NCI-H2081 treated with DMSO at 0.1 percent for 48 hours (cell line): ENCODE results near the gene ZNF576.
"Not testable (repeated sequence)": the region's sequence is repeated elsewhere in the genome, so short reads cannot be mapped to it uniquely, and the experiment has no call there.

ENCODE experiments used
- DNase-seq: peaks from one replicate; lab custom pipeline; 2025; lab: John Stamatoyannopoulos, UW

Gene ZNF576

DNA sequence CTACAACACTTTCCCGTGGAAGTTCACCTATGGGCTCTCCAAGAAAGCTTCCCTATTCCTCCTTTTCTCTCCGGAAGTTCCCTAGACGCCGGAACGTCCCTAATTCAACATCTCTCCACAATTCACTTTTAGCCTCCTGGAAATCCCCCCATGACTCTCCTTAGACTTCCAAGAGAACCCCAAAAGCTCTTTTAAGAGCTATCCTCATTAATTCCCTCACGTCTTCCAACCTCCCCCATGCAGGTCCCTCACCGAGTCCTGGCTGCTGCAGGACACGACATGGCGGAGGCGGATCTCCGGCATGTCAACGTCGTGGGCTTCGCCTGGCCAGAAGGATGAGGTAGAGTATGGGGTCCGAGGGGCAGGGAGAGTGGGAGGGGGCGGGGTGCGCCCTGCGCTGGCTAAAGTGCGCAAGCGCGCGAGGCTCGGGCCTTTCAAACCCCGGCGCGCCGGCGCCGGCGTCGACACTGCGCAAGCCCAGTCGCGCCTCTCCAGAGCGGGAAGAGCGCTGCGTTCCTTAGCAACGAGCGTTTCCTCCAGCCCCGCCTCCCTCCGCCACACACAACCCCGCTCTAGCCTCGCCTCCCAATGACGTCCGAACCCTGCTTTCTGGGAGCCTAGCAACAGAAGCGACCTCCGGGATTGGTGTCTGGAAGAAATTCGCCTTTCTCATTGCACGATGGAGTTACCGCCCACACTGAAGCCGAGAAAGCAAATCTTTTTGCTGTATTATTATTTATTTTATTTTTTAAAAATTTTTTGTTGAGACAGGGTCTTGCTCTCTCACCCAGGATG lies 21.0 kb upstream of the ZNF576 start, which contains the start of the genes PINLYP and XRCC1:
PINLYP (plus strand) TSS at position 646 of the 795 bp plus-strand sequence. CDS start 1,391 bp downstream, outside the sequence.
XRCC1 (minus strand) TSS at position 372 of the 795 bp plus-strand sequence; CDS start at position 303, 69 bp downstream.
- peak; percentile 93 for DNase-seq

DNA sequence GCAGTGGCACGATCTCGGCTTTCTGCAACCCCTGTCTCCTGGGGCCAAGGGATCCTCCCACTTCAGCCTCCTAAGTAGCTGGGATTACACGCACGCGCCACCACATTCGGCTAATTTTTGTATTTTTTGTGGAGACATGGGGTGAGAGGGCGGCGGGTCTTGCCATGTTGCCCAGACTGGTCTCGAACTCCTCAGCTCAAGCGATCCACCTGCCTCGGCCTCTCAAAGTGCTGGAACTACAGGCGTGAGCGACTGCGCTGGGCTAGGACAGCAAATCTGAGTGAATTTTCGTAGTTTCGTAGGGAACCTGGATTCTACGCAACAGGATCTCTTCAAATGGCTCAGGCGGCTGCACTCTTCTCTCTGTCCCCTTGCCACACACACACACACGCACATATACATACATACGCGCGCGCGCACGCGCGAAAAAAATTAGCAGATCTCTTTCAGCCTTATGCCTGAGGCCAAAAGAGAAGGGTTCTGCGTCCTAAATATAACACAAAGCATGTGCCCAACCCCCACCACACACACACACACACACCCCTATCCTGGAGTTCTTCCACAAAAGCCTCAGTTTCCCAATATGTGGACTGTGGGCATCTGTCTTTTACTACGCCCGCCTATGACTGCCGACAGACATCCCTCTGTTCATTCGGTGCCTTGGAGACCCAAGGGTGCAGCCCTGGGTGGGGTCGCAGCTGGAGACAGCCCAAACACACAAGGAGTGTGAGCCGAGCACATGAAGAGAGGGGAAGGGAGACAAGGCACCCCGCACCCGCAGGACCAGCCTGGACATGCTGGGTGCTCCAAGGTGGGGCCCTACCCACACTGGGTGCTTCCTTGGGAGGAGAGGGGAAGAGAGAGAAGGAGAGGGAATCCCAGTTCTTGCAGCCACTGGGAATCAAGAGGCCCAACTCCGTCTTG lies 20.2 kb upstream of the ZNF576 start:
- no peak for DNase-seq

DNA sequence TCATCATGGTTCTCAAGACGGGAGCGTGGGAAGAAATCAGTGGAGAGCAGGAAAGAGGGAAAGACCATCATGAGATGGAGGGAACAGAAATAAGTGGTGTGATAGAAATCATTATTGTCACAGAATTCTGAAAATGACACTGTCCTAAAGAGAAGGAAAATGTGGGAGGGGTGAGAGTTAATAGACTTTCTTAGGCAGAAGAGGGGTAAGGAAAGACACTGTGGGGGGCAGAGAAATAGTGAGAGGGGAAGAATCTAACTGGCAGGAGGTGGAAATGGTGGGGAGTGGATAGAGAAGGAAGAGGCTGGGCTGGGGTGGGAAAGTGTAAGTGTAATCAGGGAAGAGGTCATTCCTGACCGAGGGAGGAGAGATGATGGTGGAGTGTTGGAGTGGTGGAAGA lies 17.6 kb upstream of the ZNF576 start:
- DNase-seq, result no peak

DNA sequence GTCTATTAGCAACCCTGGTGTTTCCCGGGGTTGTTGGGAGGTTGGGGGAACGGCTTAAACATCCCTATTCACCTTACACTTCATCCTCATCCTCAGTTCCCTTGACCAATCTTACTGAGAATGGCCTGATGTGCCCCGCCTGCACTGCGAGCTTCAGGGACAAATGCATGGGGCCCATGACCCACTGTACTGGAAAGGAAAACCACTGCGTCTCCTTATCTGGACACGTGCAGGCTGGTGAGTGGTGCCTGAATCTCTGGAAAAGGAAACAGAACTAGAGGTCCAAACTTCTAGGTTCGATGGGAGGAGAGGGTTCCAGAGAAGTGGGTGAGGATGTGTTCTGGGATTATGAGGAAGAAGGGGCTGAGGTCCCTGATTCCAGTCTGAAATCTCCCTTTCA lies 14.9 kb upstream of the ZNF576 start:
- DNase-seq, result no peak

DNA sequence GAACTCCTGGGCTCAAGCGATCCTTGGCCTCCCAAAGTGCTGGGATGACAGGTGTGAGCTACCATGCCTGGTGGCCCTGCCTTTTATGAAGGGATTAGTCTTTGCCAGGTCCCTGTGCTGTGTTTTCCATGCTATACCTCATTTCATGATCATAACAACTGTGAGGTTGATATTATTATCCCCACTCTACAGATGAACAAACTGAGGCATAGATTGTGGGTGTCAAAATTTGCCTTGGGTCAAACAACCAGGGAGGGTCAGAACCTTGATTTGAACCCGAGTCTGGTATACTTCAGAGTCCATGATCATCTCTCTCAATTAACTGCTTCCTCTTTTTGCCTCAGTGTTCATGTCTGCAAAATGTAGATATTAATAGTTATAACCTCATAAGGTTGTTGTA lies 13.9 kb upstream of the ZNF576 start:
- DNase-seq, result no peak

DNA sequence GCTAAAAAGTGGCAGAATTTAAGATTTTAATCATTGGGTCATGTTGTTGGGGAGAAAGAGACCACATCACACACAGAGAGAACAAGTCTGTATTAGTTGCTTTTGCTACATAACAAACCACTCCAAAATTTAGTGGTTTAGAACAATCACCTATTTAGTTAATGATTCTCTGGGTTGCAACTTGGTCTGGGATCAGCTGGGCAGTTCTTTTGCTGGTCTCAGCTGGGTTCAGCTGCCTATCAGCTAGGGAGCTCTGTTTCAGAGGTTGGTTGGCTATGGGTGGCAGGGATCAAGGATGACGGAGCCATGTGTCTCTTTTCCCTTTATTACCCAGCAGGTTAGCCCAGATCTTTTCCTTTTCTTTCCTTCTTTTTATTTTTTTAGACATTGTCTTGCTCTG lies 11.9 kb upstream of the ZNF576 start:
- DNase-seq, result no peak

DNA sequence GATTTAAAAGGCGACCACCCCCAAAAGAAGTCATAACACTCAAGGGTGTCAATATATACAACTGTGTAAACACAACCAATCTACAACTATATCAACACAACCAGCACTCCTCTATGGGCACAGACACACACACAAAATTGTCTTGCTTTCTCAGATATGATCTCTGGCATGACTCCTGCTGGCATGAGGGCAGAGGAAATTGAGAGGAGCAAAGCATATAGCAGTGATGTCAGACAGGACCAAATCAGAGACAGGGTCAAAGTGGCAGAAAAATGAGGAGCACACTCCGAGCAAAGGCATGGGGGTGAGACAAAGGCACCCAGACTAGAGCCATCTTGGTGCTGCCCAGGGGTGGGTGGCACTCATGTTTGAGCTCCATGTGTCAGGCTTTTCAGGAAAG lies 10.0 kb upstream of the ZNF576 start:
- no peak for DNase-seq

DNA sequence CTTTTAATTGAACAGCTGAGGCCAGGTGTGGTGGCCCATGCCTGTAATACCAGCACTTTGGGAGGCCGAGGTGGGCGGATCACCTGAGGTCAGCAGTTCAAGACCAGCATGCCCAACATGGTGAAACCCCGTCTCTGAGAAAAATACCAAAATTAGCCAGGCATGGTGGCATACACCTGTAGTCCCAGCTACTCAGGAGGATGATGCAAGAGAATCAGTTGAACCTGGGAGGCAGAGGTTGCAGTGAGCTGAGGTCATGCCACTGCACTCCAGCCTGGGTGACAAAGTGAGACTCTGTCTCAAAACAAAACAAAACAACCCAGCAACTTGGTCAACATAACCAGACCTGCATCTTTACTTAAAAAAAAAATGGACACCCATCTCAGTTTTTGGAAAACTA lies 9.4 kb upstream of the ZNF576 start:
- DNase-seq, result not testable (repeated sequence)

DNA sequence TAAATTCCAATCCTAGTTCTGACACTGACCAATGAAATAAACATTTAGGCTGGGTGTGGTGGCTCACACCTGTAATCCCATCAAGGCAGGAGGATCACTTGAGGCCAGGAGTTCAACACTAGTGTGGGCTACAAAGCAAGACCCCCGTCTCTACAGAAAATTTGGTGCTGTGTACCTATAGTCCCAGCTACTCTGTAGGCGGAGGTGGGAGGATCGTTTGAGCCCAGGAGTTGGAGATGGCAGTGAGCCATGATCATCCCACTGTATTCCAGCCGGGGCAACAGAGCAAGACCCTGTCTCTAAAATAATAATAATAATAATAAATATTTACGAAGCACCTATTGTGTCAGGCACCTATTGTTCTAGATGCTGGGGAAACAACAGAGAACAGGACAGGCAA lies 7.1 kb upstream of the ZNF576 start:
- no peak for DNase-seq

DNA sequence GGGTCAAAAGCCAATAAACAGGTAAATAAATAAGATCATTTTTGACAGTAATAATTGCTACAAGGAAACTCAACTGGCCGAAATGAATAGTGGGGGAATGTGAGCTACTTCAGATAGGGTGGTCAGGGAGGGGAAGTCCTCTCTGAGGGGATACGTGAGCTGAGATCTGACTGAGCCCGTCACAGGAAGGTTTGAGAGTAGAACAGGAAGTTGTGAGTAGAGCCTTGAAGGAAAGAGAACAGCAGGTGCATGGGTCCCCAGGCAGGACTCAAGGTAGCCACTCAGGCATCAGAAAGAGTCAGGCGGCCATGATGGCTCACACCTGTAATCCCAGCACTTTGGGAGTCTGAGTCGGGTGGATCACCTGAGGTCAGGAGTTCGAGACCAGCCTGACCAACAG lies 6.7 kb upstream of the ZNF576 start:
- DNase-seq, result no peak

DNA sequence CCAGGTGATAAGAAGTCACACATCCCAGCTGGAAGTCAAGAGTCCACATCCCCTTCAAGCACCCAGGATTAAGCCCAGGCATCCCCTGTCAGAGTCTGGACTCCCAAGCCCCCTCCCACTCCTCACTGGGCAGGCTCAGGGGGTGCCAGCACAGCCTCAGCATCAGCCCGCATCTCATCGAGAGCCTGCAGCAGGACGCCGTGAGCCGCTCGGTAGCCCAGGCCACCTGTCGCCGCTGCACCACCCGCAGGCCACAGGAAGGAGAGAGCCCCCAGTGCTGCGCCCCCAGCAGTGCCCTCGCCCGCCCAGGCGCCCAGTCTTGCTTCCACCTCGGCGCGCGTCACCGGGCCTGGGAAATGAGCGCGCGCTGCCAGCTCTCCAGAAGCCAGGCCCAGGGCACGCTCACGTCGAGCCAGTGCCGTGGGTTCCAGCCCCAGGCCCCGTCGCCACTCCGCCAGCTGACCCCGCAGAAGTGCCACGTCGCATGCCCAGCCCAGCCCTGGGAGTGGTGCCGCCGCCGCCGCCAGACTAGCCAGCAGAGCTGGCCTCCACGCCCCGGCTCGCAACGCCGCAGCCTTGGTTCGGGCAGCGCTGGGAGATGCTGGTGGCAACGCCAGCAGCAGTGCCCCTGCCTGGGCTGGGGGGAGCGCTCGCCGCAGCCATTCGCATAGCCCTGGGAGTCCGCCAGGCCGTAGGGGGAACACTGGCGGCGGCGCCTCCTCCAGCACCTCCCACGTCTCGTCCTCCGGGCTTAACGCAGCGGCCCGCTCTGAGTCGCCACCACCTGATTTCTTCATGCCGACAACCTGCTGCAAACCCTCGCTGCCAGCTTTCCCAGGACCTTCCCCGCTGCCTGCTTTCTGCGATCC lies 4.3 kb upstream of the ZNF576 start:
- no peak for DNase-seq

DNA sequence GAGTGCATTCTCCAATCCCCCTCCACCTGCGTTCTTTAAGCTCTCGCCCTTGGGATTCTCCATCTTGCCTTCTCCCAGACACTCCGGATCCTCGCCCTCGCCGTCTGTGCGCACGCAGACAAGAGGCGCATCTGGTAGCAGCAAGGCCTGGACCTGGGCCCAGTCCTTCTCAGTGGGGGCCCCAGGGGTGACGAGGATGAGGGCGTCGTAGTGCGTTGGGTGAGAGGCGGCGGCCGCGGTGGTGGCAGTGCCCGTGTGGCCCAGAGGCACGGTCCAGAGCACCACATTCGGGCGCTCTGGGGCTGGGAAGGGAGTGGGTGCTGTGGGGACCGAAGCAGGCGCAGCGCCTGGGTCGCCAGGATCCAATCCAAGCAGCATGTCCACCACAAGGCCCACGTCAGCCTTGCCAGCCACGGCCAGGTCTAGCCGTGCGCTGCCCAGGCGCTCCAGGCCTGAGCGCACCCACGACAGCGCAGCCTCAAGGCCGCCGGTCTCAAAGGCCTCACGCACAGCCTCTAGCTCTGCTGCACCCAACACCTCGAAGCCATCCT lies 3.5 kb upstream of the ZNF576 start:
- DNase-seq, result no peak

DNA sequence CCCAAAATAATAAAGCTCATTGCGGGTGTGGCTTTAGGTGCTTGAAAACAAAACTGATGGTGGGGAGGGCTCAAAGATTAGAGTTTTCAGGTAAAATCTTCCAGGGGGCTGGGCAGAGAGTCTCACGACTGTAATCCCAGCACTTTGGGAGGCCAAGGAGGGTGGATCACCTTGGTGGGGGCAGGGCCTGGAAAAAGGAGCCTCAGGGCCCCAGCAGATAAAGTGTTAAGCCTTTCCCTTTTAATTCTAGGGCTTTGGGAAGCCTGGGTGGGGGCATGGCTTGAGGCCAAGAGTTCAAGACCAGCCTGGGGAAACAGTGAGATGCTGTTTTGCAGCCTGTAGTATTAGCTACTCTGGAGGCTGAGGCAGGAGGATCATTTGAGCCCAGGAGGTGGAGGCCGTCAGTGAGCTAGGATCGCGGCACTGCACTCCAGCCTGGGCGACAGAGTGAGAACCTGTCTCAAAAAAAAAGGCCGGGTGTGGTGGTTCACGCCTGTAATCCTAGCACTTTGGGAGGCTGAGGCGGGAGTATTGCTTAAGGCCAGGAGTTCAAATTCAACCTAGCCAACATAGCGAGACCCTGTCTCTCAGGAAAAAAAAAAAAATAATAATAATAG lies 2.2 kb upstream of the ZNF576 start:
- DNase-seq, result no peak

DNA sequence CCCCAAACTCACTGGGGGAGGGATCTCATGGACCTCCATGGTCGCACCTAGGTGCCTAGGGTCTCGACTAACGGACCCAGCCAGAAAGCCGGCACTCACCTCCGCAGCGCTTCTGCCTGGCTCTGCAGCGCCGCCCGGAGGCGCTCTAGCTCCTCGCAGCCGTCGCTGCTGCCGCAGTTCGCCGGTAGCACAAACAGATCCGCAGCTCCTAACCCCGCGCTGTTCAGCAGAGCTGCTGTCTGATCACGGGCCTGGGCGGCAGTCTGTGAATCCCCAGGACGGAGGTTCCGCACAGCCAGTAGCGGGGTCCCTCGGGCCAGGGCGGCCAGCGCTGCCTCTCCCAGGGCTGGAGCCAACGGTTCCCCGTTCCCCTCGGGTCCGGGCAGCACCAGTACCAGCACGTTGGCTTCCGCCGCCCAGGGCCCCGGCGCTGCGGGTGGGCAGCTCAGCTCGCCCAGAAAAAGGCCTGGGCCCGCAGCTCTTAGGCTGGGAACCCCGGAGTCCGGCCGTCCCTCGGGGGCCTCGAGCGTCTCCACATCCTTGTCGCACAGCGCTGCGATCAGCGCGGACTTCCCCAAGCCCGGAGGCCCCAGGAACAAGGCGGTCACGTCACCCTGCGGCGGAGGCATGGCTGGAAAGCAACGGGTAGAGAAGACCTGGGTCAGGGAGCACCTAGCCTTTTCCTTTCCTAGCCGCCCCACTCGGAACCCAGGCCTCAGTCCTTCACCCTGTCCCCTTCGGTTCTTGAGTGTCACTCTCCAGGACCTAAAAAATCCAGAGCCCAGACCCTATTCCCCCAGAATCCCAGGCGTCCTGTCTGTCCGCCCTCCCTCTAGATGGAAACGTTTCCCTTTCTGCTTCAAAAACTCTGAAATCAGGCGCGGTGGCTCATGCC lies 1.4 kb upstream of the ZNF576 start:
- DNase-seq, result no peak

DNA sequence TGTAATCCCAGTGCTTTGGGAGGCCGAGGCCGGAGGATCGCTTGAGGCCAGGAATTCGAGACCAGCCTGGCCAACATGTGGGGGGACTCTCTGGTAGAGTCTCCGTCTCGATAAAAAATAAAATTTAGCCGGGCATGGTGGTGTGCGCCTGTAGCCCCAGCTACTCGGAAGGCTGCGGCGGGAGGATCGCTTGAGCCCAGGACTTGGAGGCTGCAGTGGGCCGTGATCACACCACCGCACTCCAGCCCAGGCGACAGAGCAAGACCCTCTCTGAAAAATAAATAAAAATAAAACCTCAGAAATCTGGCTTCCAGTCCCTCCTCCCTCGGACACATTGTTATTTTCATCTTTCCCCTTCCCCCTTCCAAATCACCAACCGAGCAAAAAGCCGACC lies 793 bp upstream of the ZNF576 start:
- DNase-seq, result no peak

DNA sequence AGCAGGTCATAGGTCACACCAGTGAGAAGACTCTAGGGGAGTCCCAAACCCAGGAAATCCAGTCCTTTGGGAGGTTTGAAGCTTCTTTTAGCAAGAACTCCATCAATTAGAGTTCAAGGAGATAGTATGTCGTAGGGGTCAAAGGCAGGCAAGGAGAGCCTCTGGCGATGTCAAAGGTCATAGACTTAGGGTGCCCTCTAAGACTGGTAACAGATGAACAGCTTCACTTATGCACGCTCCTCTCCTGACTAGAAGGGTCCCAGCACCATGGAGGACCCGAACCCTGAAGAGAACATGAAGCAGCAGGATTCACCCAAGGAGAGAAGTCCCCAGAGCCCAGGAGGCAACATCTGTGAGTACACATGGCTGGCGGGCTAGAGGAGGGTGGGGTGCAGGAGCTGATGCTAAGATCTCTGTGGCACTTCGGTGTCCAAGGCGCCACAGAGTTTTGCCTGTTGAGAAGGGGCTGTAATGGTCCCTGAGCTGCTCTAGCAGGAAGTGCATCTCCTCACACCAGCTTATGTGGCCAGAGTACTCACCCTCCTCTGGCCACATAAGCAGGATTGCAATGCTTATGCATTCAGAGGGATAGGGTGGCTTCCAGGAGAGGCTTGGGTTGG lies 557 bp downstream of the ZNF576 start:
- no peak for DNase-seq

DNA sequence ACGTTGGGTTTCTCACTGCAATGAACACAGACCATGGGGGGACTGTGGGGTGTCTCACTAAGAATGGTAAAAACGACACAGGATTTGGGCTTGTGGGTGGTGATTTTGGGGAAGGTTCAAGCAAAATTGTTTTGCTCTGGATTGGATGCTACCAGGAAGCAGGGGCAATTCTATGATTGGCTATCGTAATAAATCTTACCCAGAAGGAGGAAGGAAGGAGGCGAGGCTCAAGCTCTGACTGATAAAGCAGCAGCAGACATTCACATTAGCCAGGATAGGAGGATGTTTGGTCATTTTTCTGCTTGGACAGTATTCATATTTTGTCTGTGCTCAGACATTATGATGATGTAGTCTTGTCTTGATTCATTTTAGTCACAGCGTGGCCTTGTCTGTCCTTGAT lies 1.5 kb downstream of the ZNF576 start:
- no peak for DNase-seq

DNA sequence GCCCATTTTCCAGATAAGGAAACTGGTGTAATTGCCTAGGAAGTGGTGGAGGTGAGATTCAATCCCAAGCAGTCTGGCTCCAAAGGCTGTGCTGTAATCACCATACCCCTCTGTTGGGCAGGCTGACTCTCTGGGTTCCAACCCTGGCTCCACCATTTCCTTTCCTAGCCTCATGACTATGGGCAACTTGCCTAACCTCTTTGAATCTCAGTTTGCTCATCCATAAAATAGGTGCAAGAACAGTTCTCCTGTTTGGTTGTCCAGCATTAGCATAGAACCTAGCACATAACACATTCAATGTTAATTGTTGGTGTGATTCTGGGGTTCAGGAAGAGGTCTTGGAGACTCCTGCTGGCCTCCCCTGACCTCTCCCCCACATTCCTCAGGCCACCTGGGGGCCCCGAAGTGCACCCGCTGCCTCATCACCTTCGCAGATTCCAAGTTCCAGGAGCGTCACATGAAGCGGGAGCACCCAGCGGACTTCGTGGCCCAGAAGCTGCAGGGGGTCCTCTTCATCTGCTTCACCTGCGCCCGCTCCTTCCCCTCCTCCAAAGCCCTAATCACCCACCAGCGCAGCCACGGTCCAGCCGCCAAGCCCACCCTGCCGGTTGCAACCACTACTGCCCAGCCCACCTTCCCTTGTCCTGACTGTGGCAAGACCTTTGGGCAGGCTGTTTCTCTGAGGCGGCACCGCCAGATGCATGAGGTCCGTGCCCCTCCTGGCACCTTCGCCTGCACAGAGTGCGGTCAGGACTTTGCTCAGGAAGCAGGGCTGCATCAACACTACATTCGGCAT lies 2.2 kb downstream of the ZNF576 start:
- no peak for DNase-seq
